ENCODE measurements around the gene DIDO1. TPM values are rescaled to one million over a fixed set of nuclear protein-coding genes. Genes with fewer than 3 reads are reported as not detected.
A peak's percentile ranks its signal among the peaks of the same experiment; 100 is the strongest.

The DIDO1 gene
- total and polyA plus RNA-seq, 7 donors: 10.4 to 70.6 (median 48.7) TPM

DNA sequence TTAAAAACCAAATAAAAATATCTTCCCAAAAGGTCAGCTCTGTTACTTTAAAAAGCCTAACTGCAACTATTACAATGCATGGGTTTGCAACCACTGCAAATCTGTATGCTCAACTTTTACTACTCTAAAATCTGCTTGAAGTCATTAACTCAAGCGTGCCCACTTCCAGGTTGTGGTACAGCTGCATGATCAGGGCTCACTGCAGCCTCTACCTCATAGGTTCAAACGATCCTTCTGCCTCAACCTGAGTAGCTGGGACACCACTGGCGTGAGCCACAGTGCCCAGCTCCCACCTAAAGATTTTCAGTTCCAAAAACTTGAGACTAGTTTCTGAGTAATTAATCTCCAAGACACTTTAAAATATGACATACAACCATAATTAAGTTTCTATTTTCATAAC is 8.2 kb downstream of the DIDO1 start:
- Histone ChIP-seq H3K27me3 (no peaks in the 10 kb centered on the region), H3K36me3 (peaks cover 0 to 5% (median 2%) of the 10 kb centered on the region in 4 donors), H3K27ac (no peak overlapping the region), H3K4me1 (peaks cover 0 to 100% (median 98%) of the 10 kb centered on the region in 4 donors), H3K4me3 (no peak overlapping the region), H3K9me3 (no peaks in the 10 kb centered on the region)
- intact Hi-C loops (cut with DNase I): no loop called here
- 25 to 41% methylated on average over 3 of the region's 3 CpGs for WGBS, 2 donors
- DNase-seq: no peak
- no peak for TF ChIP-seq POLR2AphosphoS5 (IDR thresholded peaks at IDR 0.05)
- no peak for TF ChIP-seq EP300 (IDR thresholded peaks at IDR 0.05)
- TF ChIP-seq POLR2A (IDR thresholded peaks at IDR 0.05): no peak
- TF ChIP-seq CTCF (IDR thresholded peaks at IDR 0.05): no peak

DNA sequence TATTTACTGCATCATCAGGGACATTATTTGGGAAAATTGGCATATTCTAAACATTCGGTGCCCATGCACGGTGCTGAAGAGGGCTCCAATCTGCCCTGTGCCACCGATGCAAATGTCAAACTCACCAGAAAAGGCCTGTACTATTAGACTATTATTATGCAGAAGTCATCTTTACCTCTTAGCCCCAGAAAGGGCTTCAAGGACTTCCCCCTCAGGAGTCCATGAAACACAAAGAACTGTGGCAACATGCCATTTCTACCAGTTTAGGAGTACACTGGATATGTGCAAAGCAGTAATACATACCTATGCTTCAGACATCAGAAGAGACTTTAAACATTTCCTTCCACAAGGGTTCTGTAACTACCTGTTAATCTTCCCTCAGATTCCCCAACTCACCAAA is 8.6 kb downstream of the DIDO1 start:
- Histone ChIP-seq H3K9me3 (no peaks in the 10 kb centered on the region), H3K4me1 (peaks cover 0 to 100% (median 96%) of the 10 kb centered on the region in 4 donors), H3K27ac (no peak overlapping the region), H3K4me3 (no peak overlapping the region), H3K27me3 (no peaks in the 10 kb centered on the region), H3K36me3 (peaks cover 0 to 9% (median 3%) of the 10 kb centered on the region in 4 donors)
- no peak for DNase-seq
- intact Hi-C loops (cut with DNase I): no loop called here
- 69% methylated on average over 3 of the region's 3 CpGs for WGBS, 2 donors
- TF ChIP-seq EP300 (IDR thresholded peaks at IDR 0.05): no peak
- TF ChIP-seq POLR2AphosphoS5 (IDR thresholded peaks at IDR 0.05): no peak
- no peak for TF ChIP-seq POLR2A (IDR thresholded peaks at IDR 0.05)
- no peak for TF ChIP-seq CTCF (IDR thresholded peaks at IDR 0.05)

DNA sequence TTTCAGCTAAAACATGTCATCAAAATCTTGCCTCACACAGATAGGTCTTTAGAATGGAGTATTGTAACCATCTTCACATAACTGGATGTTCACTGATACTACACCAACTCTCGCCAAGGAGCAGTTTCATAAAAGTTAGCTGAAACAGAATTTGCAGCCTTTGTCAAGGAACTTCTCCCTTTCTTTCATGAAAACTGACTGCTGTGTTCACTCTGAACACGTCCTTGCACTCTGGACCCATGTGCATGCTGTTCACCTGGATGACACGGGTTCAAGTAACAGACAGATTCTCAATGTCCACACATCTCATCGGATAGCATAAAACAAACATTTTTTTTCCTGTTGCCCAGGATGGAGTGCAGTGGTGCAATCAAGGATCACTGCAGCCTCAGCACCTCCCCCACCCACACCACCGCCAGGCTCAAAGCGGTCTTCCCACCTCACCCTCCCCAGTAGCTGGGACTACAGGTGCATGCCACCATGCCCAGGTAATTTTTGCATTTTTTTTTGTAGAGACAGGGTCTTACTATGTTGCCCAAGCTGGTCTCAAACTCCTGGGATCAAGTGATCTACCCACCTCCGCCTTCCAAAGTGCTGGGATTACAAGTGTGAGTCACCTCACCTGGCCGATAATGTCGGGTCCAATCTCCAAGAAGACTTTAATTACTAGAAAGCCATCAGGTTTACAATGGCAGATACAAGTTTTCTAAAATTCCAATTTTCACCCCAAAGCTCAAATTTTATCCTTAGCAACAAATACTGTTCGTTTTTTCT is 9.4 kb downstream of the DIDO1 start:
- H3K27me3 ChIP-seq: no peaks in the 10 kb centered on the region
- H3K4me1 ChIP-seq: peaks cover 0 to 94% (median 87%) of the 10 kb centered on the region in 4 donors
- TF ChIP-seq EP300 (IDR thresholded peaks at IDR 0.05) (no peak), POLR2A (IDR thresholded peaks at IDR 0.05) (no peak), CTCF (IDR thresholded peaks at IDR 0.05) (no peak), POLR2AphosphoS5 (IDR thresholded peaks at IDR 0.05) (no peak)
- no peak overlapping the region for H3K4me3 ChIP-seq
- no peaks in the 10 kb centered on the region for H3K9me3 ChIP-seq
- 56 to 76% methylated on average over 10 of the region's 10 CpGs for WGBS, 2 donors
- H3K27ac ChIP-seq: no peak overlapping the region
- intact Hi-C loops (cut with DNase I): no loop called here
- DNase-seq: no peak
- peaks cover 0 to 16% (median 6%) of the 10 kb centered on the region in 4 donors for H3K36me3 ChIP-seq

DNA sequence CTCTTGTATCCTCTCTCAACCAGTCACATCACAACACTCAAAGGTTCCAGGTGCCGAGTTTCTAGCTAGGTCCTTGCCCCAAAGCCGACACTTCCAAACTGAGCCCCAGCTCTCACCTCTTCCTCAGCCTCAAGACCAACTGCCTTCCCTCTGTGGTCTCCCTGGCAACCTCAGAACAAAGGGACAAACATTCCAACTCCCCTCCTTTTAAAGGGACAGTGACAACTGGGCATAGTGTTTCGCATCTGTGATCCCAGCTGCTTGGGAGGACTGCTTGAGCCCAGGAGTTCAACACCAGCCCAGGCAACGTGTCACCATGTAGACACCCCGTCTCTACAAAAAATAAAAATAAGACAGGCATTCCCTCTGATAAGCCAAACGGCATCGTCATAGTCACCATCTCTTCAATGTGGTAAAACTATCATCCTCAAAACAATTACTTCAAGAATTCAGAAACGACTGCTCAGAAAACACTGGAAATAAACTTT is 11.3 kb downstream of the DIDO1 start:
- peak overlapping the region in 1 of 4 donors; percentile 14 for H3K4me3 ChIP-seq
- no peak for DNase-seq
- no peaks in the 10 kb centered on the region for H3K27me3 ChIP-seq
- peaks cover 9 to 35% (median 23%) of the 10 kb centered on the region in 4 donors for H3K36me3 ChIP-seq
- peak overlapping the region in 2 of 4 donors; percentile 22 to 40 for H3K27ac ChIP-seq
- no peaks in the 10 kb centered on the region for H3K9me3 ChIP-seq
- WGBS, 2 donors: 23 to 41% methylated on average over 8 of the region's 8 CpGs
- TF ChIP-seq POLR2A (IDR thresholded peaks at IDR 0.05) (no peak), CTCF (IDR thresholded peaks at IDR 0.05) (no peak), POLR2AphosphoS5 (IDR thresholded peaks at IDR 0.05) (no peak), EP300 (IDR thresholded peaks at IDR 0.05) (no peak)
- peaks cover 0 to 75% (median 69%) of the 10 kb centered on the region in 4 donors for H3K4me1 ChIP-seq
- intact Hi-C loops (cut with DNase I): no loop called here
